Measurements from ENCODE around the gene VEGFA. TPM values are rescaled to one million over a fixed set of nuclear protein-coding genes. Genes with fewer than 3 reads are reported as not detected.

Gene VEGFA
- total RNA-seq, 1 experiment from 2014 or later, result 174 TPM

GRCh38 chr6:43830775-43831174 is 60.8 kb downstream of the VEGFA start:
- no peaks in the 10 kb centered on the region for H3K27me3 Mint-ChIP-seq (ENCODE audit: insufficient read depth, unreplicated experiment)
- DNase-seq, result no peak
- peaks cover 6% of the 10 kb centered on the region for H3K36me3 Mint-ChIP-seq (ENCODE audit: insufficient read depth, unreplicated experiment)
- no peak overlapping the region for H3K27ac Mint-ChIP-seq (ENCODE audit: unreplicated experiment)
- BruUV-seq (replicated peaks), result no TSS peak
- Histone ChIP-seq H3K4me3 (ENCODE audit: low read depth, low read length) (no peak overlapping the region), H3K9me3 (no peaks in the 10 kb centered on the region), H3K27me3 (replicated peaks; ENCODE audit: control insufficient read depth, insufficient read depth, low read length) (no peaks in the 10 kb centered on the region), H3K4me1 (peaks cover 86% of the 10 kb centered on the region), H3K36me3 (ENCODE audit: control insufficient read depth, insufficient read depth, low read length) (no peaks in the 10 kb centered on the region)
- no peaks in the 10 kb centered on the region for H3K9me3 Mint-ChIP-seq (ENCODE audit: unreplicated experiment)
- no peak overlapping the region for H3K4me3 Mint-ChIP-seq (ENCODE audit: unreplicated experiment)
- no peak for TF ChIP-seq CTCF (IDR thresholded peaks at IDR 0.05; ENCODE audit: insufficient read depth in 1 of 2, low read depth in 1 of 2, low read length in 1 of 2, severe bottlenecking in 1 of 2, unreplicated experiment in 1 of 2)
- ChIA-PET CTCF (interaction anchor here (0.6 to 1.0 kb wide), 2 partner anchors 54 to 60 kb away, joined by 3 read pairs; partner anchors contain the start of gene VEGFA), POLR2A (no interaction called here)
- peaks cover 46% of the 10 kb centered on the region for H3K4me1 Mint-ChIP-seq (ENCODE audit: low read depth, unreplicated experiment)
- intact Hi-C loops (cut with micrococcal nuclease; ENCODE audit: unreplicated experiment), result no loop called here

GRCh38 chr6:43831191-43831590 is 61.2 kb downstream of the VEGFA start:
- Histone ChIP-seq H3K36me3 (ENCODE audit: control insufficient read depth, insufficient read depth, low read length) (no peaks in the 10 kb centered on the region), H3K9me3 (no peaks in the 10 kb centered on the region), H3K4me1 (peaks cover 86% of the 10 kb centered on the region), H3K27me3 (replicated peaks; ENCODE audit: control insufficient read depth, insufficient read depth, low read length) (no peaks in the 10 kb centered on the region), H3K4me3 (ENCODE audit: low read depth, low read length) (no peak overlapping the region)
- ChIA-PET POLR2A (no interaction called here), CTCF (interaction anchor here (1.0 kb wide), 1 partner anchor 61 kb away, joined by 3 read pairs; the partner anchor contains the start of gene VEGFA)
- H3K27ac Mint-ChIP-seq (ENCODE audit: unreplicated experiment), result peak overlapping the region; percentile 39
- H3K27me3 Mint-ChIP-seq (ENCODE audit: insufficient read depth, unreplicated experiment), result no peaks in the 10 kb centered on the region
- no peak overlapping the region for H3K4me3 Mint-ChIP-seq (ENCODE audit: unreplicated experiment)
- BruUV-seq (replicated peaks), result no TSS peak
- intact Hi-C loops (cut with micrococcal nuclease; ENCODE audit: unreplicated experiment), result no loop called here
- no peaks in the 10 kb centered on the region for H3K9me3 Mint-ChIP-seq (ENCODE audit: unreplicated experiment)
- H3K36me3 Mint-ChIP-seq (ENCODE audit: insufficient read depth, unreplicated experiment), result peaks cover 6% of the 10 kb centered on the region
- DNase-seq, result no peak
- peaks cover 46% of the 10 kb centered on the region for H3K4me1 Mint-ChIP-seq (ENCODE audit: low read depth, unreplicated experiment)
- TF ChIP-seq CTCF (IDR thresholded peaks at IDR 0.05; ENCODE audit: insufficient read depth in 1 of 2, low read depth in 1 of 2, low read length in 1 of 2, severe bottlenecking in 1 of 2, unreplicated experiment in 1 of 2), result no peak

- CTCF ChIA-PET, result interaction anchor here (0.8 to 2.2 kb wide), 7 partner anchors 9 to 120 kb away, joined by 3 to 10 read pairs (median 5); partner anchors contain the start of gene VEGFA
- no peaks in the 10 kb centered on the region for H3K27me3 ChIP-seq (replicated peaks; ENCODE audit: control insufficient read depth, insufficient read depth, low read length)
- no TSS peak for BruUV-seq (replicated peaks)
Observed at GRCh38 chr6:43833223-43833995, 63.4 kb downstream of the VEGFA start.

More at GRCh38 chr6:43833223-43833995, 63.4 kb downstream of the VEGFA start:
- no peaks in the 10 kb centered on the region for H3K36me3 Mint-ChIP-seq (ENCODE audit: insufficient read depth, unreplicated experiment)
- POLR2A ChIA-PET, result interaction anchor here (0.6 to 1.3 kb wide), 3 partner anchors 46 to 93 kb away, joined by 3 to 7 read pairs (median 3); partner anchors contain the start of gene VEGFA
- no peaks in the 10 kb centered on the region for H3K9me3 Mint-ChIP-seq (ENCODE audit: unreplicated experiment)
- H3K4me1 Mint-ChIP-seq (ENCODE audit: low read depth, unreplicated experiment), result peaks cover 46% of the 10 kb centered on the region
- TF ChIP-seq CTCF (IDR thresholded peaks at IDR 0.05; ENCODE audit: insufficient read depth in 1 of 2, low read depth in 1 of 2, low read length in 1 of 2, severe bottlenecking in 1 of 2, unreplicated experiment in 1 of 2), result no peak
- Histone ChIP-seq H3K9me3 (no peaks in the 10 kb centered on the region), H3K4me1 (peaks cover 86% of the 10 kb centered on the region), H3K36me3 (ENCODE audit: control insufficient read depth, insufficient read depth, low read length) (no peaks in the 10 kb centered on the region), H3K4me3 (ENCODE audit: low read depth, low read length) (no peak overlapping the region)
- H3K4me3 Mint-ChIP-seq (ENCODE audit: unreplicated experiment), result no peak overlapping the region
- DNase-seq, result peak; percentile 75 to 82
- H3K27ac Mint-ChIP-seq (ENCODE audit: unreplicated experiment), result peak overlapping the region; percentile 43
- no peaks in the 10 kb centered on the region for H3K27me3 Mint-ChIP-seq (ENCODE audit: insufficient read depth, unreplicated experiment)
- intact Hi-C loops (cut with micrococcal nuclease; ENCODE audit: unreplicated experiment), result loop anchor here (1.0 kb wide), 2 partner anchors 9 to 29 kb away; no protein-coding TSS in a partner anchor

All from Caco-2 (cell line).